ENCODE measurements around the gene GTPBP1.

Gene GTPBP1

DNA sequence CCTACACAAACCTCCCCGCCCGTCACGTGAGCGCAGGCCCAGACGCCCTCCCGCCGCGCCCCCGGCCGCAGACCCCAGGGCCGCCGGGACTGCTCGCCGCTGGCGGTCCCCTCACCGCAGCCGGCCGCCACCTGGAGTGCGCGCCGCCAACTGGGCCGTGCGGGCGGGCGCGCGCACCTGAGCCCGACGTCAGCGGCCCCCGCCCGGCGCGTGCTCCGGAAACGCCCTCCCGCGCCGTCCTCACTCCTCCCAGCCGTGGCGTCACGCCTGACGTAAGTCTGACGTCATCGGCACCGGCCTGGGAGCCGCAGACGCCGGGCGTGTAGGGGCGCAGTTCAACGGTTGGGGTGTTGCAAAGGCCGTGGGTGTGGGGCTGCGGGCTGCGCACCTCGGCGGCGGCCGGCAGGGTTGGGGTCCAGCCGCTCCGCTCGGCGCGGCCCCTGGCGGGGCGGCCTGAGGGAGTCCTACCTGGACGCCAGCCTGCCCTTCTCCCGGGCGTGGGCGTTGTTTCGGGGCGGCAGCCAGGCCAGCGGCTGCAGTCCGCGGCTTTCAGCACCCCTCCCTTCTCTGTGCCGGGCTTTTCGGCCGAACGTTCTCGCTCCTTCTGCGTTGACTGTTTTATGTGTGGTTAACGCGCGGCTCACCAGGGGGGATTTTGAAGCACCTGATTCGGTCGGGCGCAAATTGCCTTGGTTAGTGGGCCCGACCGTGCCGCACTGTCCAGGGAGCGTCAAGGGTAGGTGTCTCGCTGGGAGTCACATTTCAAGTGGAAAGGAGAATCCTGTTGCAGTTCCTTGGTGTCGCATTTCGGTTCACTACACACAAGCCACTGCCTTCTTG is 4.7 kb upstream of the GTPBP1 start, which contains the start of gene JOSD1:
TSS of gene JOSD1 (minus strand) at position 155 of the 840 bp plus-strand sequence. CDS start 956 bp downstream, outside the sequence.
- in situ Hi-C loops (cut with HindIII; ENCODE audit: low sequenced_read_pairs) = no loop called here

DNA sequence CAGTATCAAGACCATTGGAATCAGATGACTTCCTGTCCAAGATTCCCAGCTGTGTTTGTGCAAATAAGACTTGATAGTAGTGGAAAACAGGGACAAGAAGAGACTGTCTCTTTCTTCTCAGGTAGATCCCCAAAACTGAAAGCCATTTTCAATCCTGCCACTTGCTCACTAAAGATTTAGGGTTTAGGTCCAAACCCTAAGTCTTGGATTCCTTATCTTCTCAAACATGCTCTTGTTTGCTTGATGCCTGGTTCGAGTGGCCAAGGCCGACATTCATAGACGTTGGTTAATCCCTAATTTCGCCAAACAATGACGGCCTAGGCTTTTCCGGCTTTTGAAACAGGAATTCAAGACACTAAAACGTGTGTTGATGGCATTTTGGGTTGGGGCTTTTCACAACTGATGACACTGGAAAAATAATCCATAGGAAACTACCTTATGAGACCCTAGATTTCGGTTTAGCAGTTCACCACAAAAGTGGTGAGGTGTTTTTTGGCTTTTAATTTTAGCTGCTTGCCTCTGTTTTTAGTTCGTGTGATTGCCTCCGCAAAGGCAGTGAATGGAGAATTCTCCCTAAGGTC is 1.0 kb upstream of the GTPBP1 start:
- in situ Hi-C loops (cut with HindIII; ENCODE audit: low sequenced_read_pairs) = no loop called here

DNA sequence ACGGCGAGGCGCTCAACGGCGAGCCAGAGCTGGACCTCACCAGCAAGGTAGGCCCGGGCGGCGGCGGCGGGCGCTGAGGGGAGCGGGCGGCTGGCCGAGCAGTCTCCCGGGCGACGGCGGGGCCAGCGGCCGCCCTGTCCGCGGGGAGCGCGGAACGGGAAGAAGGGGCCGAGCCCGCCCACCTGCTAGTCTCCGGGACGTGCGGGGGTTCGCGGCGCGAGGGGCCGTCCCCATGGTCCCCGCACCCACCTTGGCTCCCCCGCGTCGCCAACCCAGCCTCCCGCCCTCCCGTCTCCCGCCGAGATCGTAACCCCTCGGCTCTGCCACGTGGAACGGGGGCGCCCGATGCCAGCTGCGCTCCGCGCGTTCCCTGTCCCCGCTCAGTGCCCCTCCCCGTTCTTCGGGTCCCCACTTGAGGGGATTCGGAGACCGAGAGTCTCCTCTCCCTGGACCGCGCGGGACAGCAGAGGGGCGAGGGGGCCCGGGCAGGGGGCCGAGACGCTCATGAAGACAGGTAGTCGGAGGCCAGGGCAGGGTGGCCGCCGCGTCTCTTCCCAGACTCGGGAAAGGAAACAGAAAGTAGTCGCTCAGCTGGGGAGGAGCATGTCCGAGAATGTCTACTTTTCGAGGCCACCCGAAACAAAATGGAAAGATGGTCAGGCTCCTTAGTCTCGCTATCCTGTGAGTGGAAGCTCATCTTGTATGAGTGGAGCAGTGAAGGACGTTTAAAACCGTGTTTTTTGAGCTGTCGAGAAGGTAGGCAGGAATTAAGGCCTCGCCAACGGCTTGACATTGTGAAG is 557 bp downstream of the GTPBP1 start:
- in situ Hi-C loops (cut with HindIII; ENCODE audit: low sequenced_read_pairs) = no loop called here

DNA sequence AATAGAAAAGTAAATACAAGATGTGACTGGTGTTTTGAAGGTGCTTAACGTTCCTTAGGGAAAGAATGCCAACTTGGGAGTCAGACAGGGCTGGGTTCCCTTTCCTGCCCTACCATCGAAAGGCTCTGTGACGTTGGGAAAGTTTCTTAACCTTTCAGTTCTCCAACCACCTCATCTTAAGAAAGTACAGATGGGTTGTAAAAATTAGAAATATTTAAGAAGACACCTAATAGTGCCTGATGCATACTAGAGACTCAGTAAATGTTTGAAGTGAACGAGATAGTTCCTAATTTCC is 1.1 kb downstream of the GTPBP1 start:
- in situ Hi-C loops (cut with HindIII; ENCODE audit: low sequenced_read_pairs) = no loop called here

DNA sequence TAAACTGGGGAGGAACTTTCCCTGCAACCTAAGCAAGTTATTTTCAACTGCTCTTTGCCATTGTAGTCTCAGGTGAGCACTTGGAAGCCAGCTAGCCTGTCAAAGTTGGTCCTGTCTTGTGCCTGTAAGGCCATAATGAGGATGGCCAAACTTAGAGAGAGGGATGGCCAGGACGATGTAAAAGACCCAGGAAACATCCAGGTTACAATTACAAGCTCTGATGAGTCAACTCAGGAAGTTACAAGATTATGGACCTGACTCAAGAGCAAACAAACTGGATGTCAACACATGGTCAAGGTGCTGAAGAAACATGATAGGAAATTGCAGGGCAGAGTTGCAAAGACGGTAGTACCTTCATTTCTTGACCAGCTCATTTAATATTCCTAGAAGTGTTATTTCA is 1.6 kb downstream of the GTPBP1 start:
- in situ Hi-C loops (cut with HindIII; ENCODE audit: low sequenced_read_pairs) = no loop called here

DNA sequence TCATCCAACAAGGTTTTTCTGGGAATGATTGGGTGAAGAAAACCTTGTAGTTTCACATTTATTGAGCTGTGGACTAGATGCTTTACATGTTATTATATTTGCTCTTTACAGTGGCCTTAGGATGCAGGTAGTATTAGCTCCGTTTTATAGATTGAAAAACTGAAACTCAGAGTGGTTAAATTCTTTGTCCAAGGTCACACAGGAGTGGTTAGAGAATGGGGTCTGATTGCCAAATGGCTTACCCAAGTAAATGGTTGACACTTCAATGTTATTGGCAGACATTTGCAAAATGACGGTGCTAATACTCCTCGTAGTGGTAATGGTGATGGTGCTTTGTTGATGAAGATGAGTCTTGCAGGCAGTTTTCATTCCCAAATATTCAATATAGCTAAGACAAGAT is 2.2 kb downstream of the GTPBP1 start:
- in situ Hi-C loops (cut with HindIII; ENCODE audit: low sequenced_read_pairs) = no loop called here

DNA sequence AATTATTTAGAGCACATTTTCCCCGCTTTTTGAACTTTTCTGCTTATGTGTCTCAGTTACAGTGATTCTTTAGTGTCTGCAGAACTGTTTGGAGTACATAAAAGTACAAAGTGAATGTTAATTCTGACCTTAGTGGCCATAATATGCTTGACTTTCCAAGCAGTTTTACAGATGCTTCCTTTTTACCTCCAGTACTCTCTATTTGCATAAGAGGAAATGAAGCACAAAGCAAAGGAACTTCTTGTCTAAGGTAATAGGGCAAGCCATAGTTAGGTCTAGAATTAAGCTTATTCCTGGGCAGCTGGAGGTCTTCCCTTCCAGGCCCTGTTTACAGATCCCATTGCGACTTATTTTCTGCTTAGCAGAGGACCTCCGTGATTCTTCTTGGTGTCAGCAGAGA is 3.6 kb downstream of the GTPBP1 start:
- in situ Hi-C loops (cut with HindIII; ENCODE audit: low sequenced_read_pairs) = no loop called here

DNA sequence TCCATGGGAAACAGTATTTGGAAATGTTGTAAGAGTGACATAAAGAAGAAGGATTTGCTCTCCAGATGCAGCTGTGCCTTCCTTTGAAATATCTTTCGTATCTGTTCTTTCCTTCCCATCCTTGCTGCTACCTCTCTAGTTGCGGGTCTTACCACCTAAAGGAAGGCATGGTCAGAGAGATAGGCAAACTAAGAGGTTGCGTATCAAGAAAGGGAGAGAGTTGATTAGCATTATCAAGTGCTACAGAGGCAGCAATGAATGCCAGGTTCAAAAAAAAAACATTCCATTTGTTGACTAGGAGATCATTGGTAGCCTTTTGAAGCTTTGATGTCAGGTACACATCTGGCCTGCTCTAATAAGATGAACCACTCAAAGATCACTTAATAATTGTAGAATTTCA is 4.6 kb downstream of the GTPBP1 start:
- in situ Hi-C loops (cut with HindIII; ENCODE audit: low sequenced_read_pairs) = no loop called here

DNA sequence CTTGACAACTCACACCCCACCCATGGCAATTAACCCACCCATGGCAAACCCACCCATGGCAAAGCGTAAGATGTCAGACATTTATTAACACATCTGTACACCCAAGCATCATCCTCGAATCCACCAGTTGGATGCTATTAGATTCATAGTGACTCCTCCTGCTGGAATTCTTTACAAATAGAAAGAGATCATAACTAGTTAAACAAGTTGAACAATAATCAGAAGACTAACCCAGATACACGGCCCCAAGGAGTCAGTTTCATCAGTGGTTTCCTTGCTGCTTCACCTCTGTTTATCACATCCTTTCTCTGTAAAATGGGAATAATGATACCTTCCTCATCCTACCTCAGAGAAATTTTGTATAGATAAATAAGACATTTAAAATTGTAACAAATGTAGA is 5.1 kb downstream of the GTPBP1 start:
- in situ Hi-C loops (cut with HindIII; ENCODE audit: low sequenced_read_pairs) = no loop called here

DNA sequence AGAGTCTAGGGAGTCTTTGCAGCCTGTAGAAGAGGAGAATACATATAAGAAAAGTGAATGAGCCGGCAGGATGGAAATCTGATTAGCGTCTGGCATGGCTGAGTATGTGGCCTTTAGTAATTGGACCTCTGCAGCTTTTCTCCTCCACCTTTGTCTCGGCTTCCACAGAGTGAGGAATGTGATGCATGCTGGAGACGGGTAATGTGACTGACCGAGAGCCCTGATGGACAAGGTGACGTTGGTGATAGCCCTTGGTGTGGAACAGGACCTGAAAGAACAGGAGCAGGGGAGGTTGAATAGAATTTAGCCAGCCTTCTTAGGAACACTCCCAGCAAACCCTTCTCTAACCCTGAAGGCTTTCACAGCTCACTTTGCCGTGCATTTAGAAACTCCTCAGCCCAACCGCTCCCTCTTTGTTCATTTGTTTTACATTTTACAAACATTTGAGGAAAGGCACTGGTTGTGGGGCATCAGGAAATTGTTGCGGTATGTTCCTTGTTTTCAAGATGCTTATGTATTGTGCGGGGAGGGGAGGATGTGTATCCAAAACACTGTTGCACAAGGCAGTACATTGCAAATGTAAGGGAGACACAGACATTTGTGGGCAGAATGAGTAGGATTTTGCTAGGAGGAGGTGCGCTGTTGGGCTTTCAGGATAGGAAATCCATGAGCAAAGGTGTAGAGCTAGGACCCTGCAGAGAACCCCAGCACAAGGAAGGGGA is 6.9 kb downstream of the GTPBP1 start:
- in situ Hi-C loops (cut with HindIII; ENCODE audit: low sequenced_read_pairs) = no loop called here

DNA sequence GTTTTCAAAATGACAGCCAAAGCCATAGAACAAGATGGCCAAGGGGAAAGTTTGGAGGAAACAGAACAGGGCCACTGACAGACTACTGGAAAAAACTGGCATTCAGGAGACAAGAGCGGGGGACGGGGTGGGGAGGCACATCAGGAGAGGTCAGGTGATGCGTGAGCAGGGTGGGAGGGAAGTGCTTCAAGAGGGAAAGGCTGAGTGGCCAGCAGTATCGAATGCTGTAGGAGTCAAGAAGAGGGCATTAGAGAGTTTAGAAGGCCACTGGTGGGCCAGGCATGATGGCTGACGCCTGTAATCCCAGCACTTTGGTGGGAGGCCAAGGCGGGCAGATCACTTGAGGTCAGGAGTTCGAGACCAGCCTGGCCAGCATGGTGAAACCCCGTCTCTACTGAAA is 8.2 kb downstream of the GTPBP1 start:
- in situ Hi-C loops (cut with HindIII; ENCODE audit: low sequenced_read_pairs) = no loop called here

DNA sequence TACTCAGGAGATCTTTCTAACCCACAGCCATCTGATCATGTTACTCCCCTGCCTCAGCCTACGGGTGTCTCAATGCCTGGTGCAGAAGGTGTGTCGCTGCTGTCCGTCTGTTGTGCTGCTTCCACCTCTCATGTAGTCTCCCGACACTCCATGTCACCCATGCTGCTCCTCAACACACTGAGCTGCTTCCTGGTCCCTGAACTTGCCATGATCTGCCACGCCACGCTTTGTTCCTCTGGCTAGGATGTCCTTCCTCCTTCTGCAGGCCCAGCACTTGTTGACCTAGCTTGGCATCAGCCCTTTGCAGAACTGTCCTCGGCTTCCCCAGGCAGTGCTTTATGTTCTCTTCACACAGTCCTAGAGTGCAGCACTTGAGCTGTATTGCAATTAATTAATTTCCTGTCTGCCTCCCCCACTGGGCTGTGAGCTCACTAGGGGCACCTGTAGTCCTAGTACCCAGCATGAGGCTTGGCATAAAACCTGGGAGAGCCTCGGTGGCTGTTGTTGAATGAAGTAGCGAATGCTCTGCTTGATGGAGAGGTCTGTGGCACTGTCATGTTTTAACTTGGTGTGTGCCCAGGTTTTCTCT is 9.5 kb downstream of the GTPBP1 start:
- in situ Hi-C loops (cut with HindIII; ENCODE audit: low sequenced_read_pairs) = no loop called here

DNA sequence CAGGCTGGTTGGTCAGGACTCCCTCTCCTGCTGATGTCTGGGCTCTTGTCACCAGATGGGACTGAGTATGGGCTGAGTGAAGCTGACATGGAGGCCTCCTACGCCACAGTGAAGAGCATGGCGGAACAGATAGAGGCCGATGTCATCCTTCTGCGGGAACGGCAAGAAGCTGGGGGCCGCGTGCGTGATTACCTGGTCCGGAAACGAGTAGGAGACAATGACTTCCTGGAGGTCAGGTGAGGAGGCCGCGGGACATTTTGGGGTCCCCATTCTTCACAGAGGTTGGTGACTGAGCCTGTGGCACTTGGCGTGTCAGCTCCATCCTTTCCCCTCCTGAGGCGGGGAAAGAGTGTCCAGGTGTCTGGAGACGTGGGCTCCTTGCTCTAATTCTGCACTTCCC is 10.1 kb downstream of the GTPBP1 start:
- in situ Hi-C loops (cut with HindIII; ENCODE audit: low sequenced_read_pairs) = no loop called here

DNA sequence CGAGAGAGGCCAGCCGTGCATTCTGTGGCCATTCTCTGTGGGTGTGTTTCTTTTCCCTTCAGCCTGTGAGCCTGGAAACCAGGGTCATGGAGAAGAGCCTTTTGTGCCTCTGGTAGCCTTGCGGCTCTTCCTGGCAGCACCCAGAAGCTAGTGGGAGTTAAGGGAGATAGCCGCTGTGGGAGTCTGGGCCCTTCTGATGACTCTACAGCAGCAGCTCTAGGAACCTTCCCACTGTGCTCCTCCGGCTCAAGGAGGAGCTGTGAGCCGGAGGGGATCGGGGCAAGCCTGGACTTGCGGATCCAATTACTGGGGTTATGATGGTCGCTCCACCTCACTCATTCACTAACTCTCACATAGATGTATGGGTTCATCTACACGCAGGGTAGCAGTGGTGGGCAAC is 10.5 kb downstream of the GTPBP1 start:
- in situ Hi-C loops (cut with HindIII; ENCODE audit: low sequenced_read_pairs) = no loop called here

DNA sequence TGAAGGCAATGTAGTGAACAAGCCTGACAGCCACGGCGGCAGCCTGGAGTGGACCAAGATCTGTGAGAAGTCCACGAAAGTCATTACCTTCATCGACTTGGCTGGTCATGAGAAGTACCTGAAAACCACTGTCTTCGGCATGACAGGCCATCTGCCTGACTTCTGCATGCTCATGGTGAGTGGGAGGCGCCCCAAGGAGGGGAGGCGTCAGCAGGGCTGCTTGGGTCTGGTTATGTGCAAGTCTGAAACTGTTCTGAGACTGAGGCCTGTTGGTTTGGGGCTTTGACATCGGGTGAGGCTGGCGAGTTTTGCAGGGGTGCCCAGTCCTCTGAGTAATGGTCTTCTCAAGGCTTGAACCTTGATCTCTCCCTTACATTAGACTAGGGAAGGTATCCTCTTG is 11.1 kb downstream of the GTPBP1 start:
- in situ Hi-C loops (cut with HindIII; ENCODE audit: low sequenced_read_pairs) = no loop called here

DNA sequence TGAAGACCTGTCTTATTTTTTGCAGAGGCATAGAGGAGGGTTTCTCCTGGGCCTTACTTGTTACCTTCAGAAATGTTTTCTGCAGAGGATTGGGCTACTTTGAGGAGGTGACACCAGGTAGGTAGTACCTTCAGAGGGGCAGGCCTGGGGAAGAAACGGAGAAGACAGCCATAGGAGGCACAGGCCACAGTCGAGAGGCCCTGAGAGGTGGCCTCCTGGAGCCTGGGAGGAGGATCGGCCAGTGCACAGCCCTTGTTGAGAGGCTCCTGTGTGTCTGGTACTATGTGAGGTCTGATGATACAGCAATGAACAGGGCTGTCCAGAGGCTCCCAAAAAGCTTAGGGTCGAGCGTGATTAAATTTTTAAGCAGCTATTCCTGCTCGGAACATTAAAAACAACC is 11.5 kb downstream of the GTPBP1 start:
- in situ Hi-C loops (cut with HindIII; ENCODE audit: low sequenced_read_pairs) = no loop called here

DNA sequence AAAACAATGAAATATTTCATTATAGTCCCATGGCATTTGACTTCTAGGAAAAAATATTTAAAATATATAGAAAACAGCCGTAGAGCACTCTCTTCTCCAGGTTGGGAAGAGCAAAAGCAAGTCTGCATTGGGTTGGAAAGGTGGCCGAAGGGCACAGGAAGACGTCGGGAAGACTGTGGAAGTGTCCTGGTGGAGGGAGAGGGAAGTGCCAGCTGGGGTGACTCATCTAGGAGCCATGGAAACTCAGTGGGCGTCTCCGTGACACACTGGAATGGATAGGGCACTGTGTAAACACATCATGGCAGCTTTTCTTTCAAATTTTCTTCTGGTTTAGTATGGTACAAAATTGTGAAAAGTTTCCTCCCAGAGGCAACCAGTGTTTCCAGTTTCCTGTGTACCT is 12.7 kb downstream of the GTPBP1 start:
- in situ Hi-C loops (cut with HindIII; ENCODE audit: low sequenced_read_pairs) = no loop called here

DNA sequence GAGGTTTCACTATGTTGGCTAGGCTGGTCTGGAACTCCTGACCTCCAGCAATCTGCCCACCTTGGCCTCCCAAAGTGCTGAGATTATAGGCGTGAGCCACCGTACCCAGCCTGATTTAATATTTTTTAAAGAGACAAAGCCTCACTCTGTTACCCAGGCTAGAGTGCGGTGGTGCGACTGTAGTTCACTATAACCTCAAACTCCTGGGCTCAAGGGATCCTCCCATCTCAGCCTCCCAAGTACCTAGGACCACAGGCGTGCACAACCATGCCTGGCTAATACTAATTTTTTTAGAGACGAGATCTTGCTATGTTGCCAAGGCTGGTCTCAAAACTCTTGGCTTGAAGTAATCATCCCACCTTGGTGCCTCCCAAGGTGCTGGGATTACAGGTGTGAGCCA is 13.5 kb downstream of the GTPBP1 start:
- in situ Hi-C loops (cut with HindIII; ENCODE audit: low sequenced_read_pairs) = no loop called here

DNA sequence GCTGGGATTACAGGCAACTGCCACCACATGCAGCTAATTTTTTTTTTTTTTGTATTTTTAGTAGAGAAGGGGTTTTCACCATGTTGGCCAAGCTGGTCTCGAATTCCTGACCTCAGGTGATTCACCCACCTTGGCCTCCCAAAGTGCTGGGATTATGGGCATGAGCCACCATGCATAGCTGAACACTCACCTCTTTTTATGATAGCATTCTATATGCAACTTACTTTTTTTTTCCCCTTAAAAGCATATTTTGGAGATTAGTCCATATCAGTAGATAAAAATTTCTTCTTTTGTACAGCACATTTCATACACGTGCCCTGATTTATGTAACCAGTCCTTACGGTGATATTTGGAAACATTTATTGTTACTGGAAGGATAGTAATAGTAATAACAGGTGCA is 14.6 kb downstream of the GTPBP1 start:
- in situ Hi-C loops (cut with HindIII; ENCODE audit: low sequenced_read_pairs) = no loop called here

DNA sequence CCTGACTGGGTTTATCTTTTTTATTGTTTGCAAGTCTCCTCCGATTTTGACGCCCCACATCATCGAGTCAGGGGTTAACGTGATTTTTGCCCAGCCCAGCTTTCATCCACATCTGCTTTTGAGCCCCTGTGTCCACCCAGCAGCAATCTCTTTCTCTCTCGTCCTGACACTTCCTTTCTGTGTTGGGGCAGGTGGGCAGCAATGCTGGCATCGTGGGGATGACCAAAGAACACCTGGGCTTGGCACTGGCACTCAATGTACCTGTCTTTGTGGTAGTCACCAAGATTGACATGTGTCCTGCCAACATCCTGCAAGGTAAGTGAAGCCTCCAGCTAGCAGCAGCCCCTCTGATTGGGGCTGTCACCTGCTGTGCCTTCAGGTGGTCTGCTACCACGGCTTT is 15.8 kb downstream of the GTPBP1 start:
- in situ Hi-C loops (cut with HindIII; ENCODE audit: low sequenced_read_pairs) = no loop called here

DNA sequence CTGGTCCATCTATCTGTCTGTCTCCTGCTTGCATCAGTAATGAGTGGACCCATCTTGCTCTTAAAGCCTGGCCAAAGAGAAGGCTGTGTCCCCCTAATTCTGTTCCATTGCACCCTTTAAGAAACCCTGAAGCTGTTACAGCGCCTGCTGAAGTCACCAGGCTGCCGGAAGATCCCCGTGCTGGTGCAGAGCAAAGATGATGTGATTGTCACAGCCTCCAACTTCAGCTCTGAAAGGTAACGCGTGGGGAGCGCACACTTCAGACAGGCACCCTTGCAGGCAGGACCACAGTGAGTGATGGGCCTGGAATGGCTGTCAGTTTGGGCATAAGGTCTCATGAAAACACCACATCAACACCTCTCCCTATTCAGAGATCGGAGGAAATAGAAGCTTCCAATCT is 18.4 kb downstream of the GTPBP1 start:
- in situ Hi-C loops (cut with HindIII; ENCODE audit: low sequenced_read_pairs) = no loop called here
